ENCODE measurements around the gene TPM1. TPM values are rescaled to one million over a fixed set of nuclear protein-coding genes. Genes with fewer than 3 reads are reported as not detected.

TPM1 gene
- total and polyA plus RNA-seq, 2 experiments from 2014 or later = 291 to 353 TPM

DNA sequence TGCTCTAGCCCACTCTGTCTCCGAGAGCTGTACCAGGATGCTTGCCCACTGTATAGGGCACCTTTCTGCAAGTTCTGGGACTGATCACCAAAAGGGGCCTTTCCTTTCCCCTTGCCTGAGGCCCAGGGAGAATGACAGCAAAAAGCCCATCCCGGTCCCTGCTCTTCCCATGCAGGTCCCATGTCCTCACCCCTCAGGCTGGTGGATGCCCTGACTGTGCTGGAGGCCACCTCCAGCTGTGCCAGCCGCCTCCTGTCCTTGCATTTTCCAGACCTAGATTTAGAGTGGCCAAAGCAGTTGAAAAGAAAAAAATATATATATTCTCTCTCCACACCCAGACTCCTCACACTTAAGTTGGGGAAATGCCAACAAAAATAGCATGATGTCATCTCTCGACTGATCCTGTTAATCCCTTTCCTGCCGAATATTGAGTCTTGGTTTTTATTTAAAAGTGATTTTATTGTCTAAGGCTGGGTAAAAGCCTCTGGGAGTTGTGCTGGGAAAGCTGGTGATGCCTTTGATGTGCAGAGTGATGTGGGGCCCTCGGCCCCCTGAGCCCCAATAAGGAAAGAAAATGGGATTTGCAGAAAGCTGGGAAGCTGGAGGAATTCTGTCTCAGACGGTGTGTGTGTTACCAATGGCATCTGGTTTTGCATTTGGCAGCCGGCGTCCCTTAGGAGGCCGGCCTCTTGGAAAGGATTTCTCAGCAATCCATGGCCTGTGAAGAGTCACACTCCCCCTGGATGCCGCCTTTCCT lies 29.3 kb upstream of the TPM1 start:
- Histone ChIP-seq H3K36me3 (replicated peaks; ENCODE audit: insufficient read depth, low read depth) (no peaks in the 10 kb centered on the region), H3K4me1 (ENCODE audit: insufficient read depth) (peaks cover 10% of the 10 kb centered on the region), H3K9me3 (ENCODE audit: low read depth) (no peaks in the 10 kb centered on the region), H3K4me2 (no peak overlapping the region), H4K20me1 (ENCODE audit: insufficient read depth, poor library complexity, severe bottlenecking) (no peaks in the 10 kb centered on the region), H2AFZ (no peak overlapping the region), H3K27me3 (no peaks in the 10 kb centered on the region), H3K9me2 (replicated peaks; ENCODE audit: insufficient read depth) (no peaks in the 10 kb centered on the region), H3K79me2 (no peaks in the 10 kb centered on the region), H3K4me3 (no peak overlapping the region), H3K27ac (peak overlapping the region; percentile 15)
- 58% methylated on average over 11 of the region's 11 CpGs for WGBS (ENCODE audit: low lambda C conversion rate, missing lambda C conversion rate)
- DNase-seq (ENCODE audit: low spot score) = no peak
- TF ChIP-seq EZH2phosphoT487 (IDR thresholded peaks at IDR 0.05; ENCODE audit: low read depth, severe bottlenecking, unreplicated experiment) = no peak
- no peak for TF ChIP-seq EZH2 (IDR thresholded peaks at IDR 0.05; ENCODE audit: borderline replicate concordance)
- TF ChIP-seq, protein P1, sequence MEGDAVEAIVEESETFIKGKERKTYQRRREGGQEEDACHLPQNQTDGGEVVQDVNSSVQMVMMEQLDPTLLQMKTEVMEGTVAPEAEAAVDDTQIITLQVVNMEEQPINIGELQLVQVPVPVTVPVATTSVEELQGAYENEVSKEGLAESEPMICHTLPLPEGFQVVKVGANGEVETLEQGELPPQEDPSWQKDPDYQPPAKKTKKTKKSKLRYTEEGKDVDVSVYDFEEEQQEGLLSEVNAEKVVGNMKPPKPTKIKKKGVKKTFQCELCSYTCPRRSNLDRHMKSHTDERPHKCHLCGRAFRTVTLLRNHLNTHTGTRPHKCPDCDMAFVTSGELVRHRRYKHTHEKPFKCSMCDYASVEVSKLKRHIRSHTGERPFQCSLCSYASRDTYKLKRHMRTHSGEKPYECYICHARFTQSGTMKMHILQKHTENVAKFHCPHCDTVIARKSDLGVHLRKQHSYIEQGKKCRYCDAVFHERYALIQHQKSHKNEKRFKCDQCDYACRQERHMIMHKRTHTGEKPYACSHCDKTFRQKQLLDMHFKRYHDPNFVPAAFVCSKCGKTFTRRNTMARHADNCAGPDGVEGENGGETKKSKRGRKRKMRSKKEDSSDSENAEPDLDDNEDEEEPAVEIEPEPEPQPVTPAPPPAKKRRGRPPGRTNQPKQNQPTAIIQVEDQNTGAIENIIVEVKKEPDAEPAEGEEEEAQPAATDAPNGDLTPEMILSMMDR (IDR thresholded peaks at IDR 0.05; ENCODE audit: poor library complexity) = no peak

DNA sequence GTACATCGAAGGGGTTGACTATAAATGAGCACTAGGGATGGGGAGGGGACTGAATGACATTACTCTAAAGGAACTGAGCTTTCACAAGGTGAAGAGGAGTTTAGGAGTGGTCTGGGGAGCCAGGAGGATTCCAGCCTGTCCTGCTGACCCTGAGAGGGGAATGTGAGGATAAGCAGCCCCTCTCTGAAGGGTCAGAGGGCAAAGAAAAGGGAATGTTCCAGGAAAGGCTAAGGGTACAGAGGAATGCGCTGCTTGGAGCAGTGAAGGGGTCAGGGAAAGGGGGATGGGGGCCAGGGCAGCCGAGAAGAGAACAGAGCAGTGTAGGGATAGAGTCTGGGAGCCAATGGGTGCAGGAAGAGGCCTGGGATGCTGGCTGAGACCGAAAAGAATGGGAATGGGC lies 28.0 kb upstream of the TPM1 start:
- Histone ChIP-seq H4K20me1 (ENCODE audit: insufficient read depth, poor library complexity, severe bottlenecking) (no peaks in the 10 kb centered on the region), H3K79me2 (no peaks in the 10 kb centered on the region), H2AFZ (no peak overlapping the region), H3K9me2 (replicated peaks; ENCODE audit: insufficient read depth) (no peaks in the 10 kb centered on the region), H3K27me3 (no peaks in the 10 kb centered on the region), H3K4me1 (ENCODE audit: insufficient read depth) (peaks cover 10% of the 10 kb centered on the region), H3K4me3 (no peak overlapping the region), H3K27ac (no peak overlapping the region), H3K36me3 (replicated peaks; ENCODE audit: insufficient read depth, low read depth) (no peaks in the 10 kb centered on the region), H3K9me3 (ENCODE audit: low read depth) (no peaks in the 10 kb centered on the region), H3K4me2 (no peak overlapping the region)
- TF ChIP-seq EZH2phosphoT487 (IDR thresholded peaks at IDR 0.05; ENCODE audit: low read depth, severe bottlenecking, unreplicated experiment) (no peak), EZH2 (IDR thresholded peaks at IDR 0.05; ENCODE audit: borderline replicate concordance) (no peak)
- TF ChIP-seq, protein P1 (IDR thresholded peaks at IDR 0.05; ENCODE audit: poor library complexity) = no peak
- DNase-seq (ENCODE audit: low spot score) = no peak
- WGBS (ENCODE audit: low lambda C conversion rate, missing lambda C conversion rate) = 72% methylated on average over 4 of the region's 4 CpGs

DNA sequence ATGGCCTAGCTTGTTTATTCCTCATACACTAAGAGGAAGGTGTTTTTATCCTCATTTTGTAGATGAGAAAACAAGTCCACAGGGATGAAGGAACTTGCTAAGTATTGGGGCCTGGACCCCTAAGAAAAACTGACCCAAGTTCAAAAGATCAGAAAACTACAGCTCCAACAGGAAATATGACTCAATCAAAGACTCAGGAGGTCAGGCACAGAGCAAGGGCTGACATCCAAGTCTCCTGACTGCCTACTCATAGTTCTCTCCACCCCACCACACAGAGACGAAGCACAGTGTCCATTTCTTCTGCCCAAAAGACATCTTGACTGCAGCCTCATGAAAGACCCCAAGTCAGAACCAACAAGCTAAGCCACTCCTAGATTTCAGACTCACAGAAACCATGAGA lies 26.9 kb upstream of the TPM1 start:
- no peaks in the 10 kb centered on the region for H3K9me2 ChIP-seq (replicated peaks; ENCODE audit: insufficient read depth)
- peaks cover 10% of the 10 kb centered on the region for H3K4me1 ChIP-seq (ENCODE audit: insufficient read depth)
- H3K27me3 ChIP-seq = no peaks in the 10 kb centered on the region
- H3K4me2 ChIP-seq = no peak overlapping the region
- H3K4me3 ChIP-seq = no peak overlapping the region
- H3K9me3 ChIP-seq (ENCODE audit: low read depth) = no peaks in the 10 kb centered on the region
- TF ChIP-seq, protein P1 (IDR thresholded peaks at IDR 0.05; ENCODE audit: poor library complexity) = no peak
- no peak for TF ChIP-seq EZH2phosphoT487 (IDR thresholded peaks at IDR 0.05; ENCODE audit: low read depth, severe bottlenecking, unreplicated experiment)
- no peak for TF ChIP-seq EZH2 (IDR thresholded peaks at IDR 0.05; ENCODE audit: borderline replicate concordance)
- no peaks in the 10 kb centered on the region for H3K36me3 ChIP-seq (replicated peaks; ENCODE audit: insufficient read depth, low read depth)
- H2AFZ ChIP-seq = no peak overlapping the region
- H3K27ac ChIP-seq = peak overlapping the region; percentile 75
- H3K79me2 ChIP-seq = no peaks in the 10 kb centered on the region
- 73% methylated on average over 1 of the region's 1 CpG for WGBS (ENCODE audit: low lambda C conversion rate, missing lambda C conversion rate)
- no peaks in the 10 kb centered on the region for H4K20me1 ChIP-seq (ENCODE audit: insufficient read depth, poor library complexity, severe bottlenecking)
- no peak for DNase-seq (ENCODE audit: low spot score)
